HEK293T (cell line): ENCODE data around the gene LMTK2.

Experiments
- CTCF ChIA-PET: fragments of 350-600 bp; formaldehyde crosslinking; extraction: SDS; loops from one replicate; lab custom pipeline; 2021; ENCODE audit warnings: antibody characterized with exemption, inconsistent platforms; lab: Yijun Ruan, JAX
- POLR2A ChIA-PET: fragments of 350-600 bp; formaldehyde crosslinking; extraction: SDS; loops from one replicate; lab custom pipeline; 2020; ENCODE audit warnings: antibody characterized with exemption, inconsistent platforms; lab: Yijun Ruan, JAX
- DNase-seq: peaks from one replicate; pipeline ENCODE4 v3.0.0; 2012; ENCODE audit warnings: mixed read lengths; ENCODE audit errors: extremely low spot score
- ARNT ChIP-seq: fragments of 450-650 bp; IDR thresholded peaks from 2 replicates; pipeline ENCODE4 v1.6.1; 2017; ENCODE audit warnings: mild to moderate bottlenecking
- BHLHE40 ChIP-seq: fragments of 450-650 bp; IDR thresholded peaks from 2 replicates; pipeline ENCODE4 v1.6.1; 2016; ENCODE audit warnings: mild to moderate bottlenecking, moderate library complexity, borderline replicate concordance
- CTBP1 ChIP-seq: fragments of 450-650 bp; IDR thresholded peaks from 2 replicates; pipeline ENCODE4 v1.6.1; 2016; ENCODE audit warnings: borderline replicate concordance
- ELF4 ChIP-seq: fragments of 450-650 bp; IDR thresholded peaks from 2 replicates; pipeline ENCODE4 v1.6.1; 2017; ENCODE audit warnings: antibody characterized with exemption
- FOXA1 ChIP-seq: fragments of 450-650 bp; IDR thresholded peaks from 2 replicates; pipeline ENCODE4 v1.6.1; 2016; ENCODE audit warnings: mild to moderate bottlenecking
- FOXK2 ChIP-seq: fragments of 450-650 bp; IDR thresholded peaks from 2 replicates; pipeline ENCODE4 v1.6.1; 2016; ENCODE audit warnings: mild to moderate bottlenecking
- FOXM1 ChIP-seq: fragments of 450-650 bp; IDR thresholded peaks from 2 replicates; pipeline ENCODE4 v1.6.1; 2017; ENCODE audit warnings: mild to moderate bottlenecking, borderline replicate concordance
- HDGF ChIP-seq: fragments of 450-650 bp; IDR thresholded peaks from 2 replicates; pipeline ENCODE4 v1.6.1; 2017; ENCODE audit warnings: antibody characterized with exemption, borderline replicate concordance
- L3MBTL2 ChIP-seq: fragments of 450-650 bp; conservative IDR thresholded peaks from 2 replicates; pipeline ENCODE4 v1.6.1; 2016; ENCODE audit warnings: mild to moderate bottlenecking
- LEF1 ChIP-seq: fragments of 450-650 bp; IDR thresholded peaks from 2 replicates; pipeline ENCODE4 v1.6.1; 2017; ENCODE audit warnings: mild to moderate bottlenecking, borderline replicate concordance
- NFRKB ChIP-seq: fragments of 450-650 bp; IDR thresholded peaks from 2 replicates; pipeline ENCODE4 v1.6.1; 2016; ENCODE audit warnings: mild to moderate bottlenecking, moderate library complexity
- SP1 ChIP-seq: fragments of 450-650 bp; IDR thresholded peaks from 2 replicates; pipeline ENCODE4 v1.6.1; 2017
- SUZ12 ChIP-seq: fragments of 450-650 bp; IDR thresholded peaks from 2 replicates; pipeline ENCODE4 v1.6.1; 2016; ENCODE audit warnings: mild to moderate bottlenecking
- TARDBP ChIP-seq: fragments of 450-650 bp; IDR thresholded peaks from 2 replicates; pipeline ENCODE4 v1.6.1; 2016
- ZNF384 ChIP-seq: fragments of 450-650 bp; IDR thresholded peaks from 2 replicates; pipeline ENCODE4 v1.6.1; 2016
- TF ChIP-seq, protein P1 (sequence below): fragments of 450-650 bp; IDR thresholded peaks from 2 replicates; pipeline ENCODE4 v1.6.1; 2016

LMTK2 gene

DNA sequence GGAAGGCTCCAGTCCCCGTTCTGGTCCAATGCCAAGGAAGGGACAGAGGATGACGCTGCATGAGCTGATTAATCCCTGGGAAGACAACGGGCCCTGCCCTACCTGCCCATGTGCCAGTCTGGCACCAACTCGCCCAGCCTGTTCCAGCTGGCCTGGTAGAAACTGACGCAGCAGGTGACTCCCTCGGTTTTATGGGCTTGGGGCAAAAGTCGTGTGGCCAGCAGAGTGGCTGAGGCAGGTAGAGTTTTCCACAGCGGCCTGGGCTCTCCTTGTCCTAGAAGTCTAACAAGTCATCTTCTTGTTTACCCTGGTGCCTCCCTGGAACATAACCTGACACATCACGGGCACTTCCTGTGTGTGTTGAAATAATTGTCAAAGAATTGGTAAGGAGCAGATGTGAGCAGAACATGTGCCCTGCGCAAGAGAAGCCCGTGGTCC, 20.4 kb upstream of the LMTK2 start:
- no peak for DNase-seq
- ChIA-PET CTCF (interaction anchor here (0.6 kb wide), 1 partner anchor 80 kb away, joined by 5 read pairs; no protein-coding TSS in a partner anchor), POLR2A (no interaction called here)
- TF ChIP-seq ZNF384 (no peak), FOXM1 (no peak), ARNT (no peak), SP1 (no peak)

DNA sequence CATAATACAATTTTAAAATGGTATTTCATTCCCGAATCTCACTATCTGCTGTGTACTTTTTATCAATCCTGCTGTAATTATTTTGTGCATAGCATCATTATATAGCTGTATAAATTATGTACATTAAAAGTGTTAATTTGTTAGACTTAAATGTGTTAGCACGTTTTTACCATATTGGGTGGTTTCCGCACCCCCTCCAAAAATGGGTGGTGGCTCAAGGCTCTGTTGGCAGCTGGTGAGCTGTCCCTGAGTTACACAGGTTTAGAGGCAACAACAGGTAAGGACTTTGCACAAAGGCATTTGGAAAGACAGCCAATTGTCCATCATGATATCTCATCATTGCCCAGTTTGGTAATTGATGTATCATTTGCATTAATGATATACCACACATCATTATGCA, 18.6 kb upstream of the LMTK2 start:
- ChIA-PET CTCF (no interaction called here), POLR2A (no interaction called here)
- TF ChIP-seq SUZ12 (no peak), FOXK2 (no peak), ARNT (no peak), L3MBTL2 (no peak), HDGF (no peak), NFRKB (no peak)
- no peak for DNase-seq

DNA sequence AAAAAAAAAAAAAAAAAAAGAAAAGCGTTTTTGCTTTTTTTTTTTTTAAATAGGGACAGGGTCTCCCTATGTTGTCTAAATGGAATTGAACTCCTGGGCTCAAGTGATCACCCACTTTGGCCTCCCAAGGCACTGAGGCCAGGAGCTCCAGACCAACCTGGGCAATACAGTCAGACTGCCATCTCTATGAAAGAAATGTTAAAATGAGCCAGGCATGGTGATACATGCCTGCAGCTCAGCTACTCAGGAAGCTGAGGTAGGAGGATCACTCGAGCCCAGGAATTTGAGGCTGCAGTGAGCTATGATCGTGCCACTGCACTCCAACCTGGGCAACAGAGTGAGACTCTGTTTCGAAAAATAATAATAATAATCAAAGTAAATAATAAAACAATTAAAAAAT, 16.5 kb upstream of the LMTK2 start:
- TF ChIP-seq L3MBTL2 (no peak), ZNF384 (no peak), ELF4 (no peak), LEF1 (no peak), CTBP1 (no peak), FOXA1 (no peak), NFRKB (no peak)
- TF ChIP-seq, protein P1, sequence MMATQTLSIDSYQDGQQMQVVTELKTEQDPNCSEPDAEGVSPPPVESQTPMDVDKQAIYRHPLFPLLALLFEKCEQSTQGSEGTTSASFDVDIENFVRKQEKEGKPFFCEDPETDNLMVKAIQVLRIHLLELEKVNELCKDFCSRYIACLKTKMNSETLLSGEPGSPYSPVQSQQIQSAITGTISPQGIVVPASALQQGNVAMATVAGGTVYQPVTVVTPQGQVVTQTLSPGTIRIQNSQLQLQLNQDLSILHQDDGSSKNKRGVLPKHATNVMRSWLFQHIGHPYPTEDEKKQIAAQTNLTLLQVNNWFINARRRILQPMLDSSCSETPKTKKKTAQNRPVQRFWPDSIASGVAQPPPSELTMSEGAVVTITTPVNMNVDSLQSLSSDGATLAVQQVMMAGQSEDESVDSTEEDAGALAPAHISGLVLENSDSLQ, result no peak
- POLR2A ChIA-PET, result no interaction called here
- CTCF ChIA-PET, result interaction anchor here (0.8 kb wide), 1 partner anchor 16 kb away, joined by 3 read pairs; no protein-coding TSS in a partner anchor
- no peak for DNase-seq

DNA sequence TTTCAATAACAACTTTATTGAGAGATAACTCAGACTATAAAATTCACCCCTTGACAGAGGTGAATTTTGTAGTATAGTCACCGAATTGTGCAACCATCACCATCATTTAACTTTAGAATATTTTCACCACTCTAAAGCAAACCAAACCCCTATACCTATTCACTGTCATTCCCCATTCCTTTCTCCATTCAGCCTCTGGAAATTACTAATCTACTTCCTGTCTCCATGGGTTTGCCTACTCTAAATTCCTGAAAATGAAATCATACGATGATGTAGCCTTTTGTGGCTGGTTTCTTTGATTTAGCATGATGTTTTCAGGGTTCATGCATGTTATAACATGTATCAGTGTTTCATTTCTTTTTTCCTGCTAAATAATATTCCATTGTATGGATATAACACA, 15.6 kb upstream of the LMTK2 start:
- ChIA-PET CTCF (no interaction called here), POLR2A (no interaction called here)
- DNase-seq, result no peak
- TF ChIP-seq, protein P1, result no peak
- TF ChIP-seq SUZ12, result no peak
- TF ChIP-seq ZNF384, result no peak
- no peak for TF ChIP-seq FOXK2
- no peak for TF ChIP-seq CTBP1
- TF ChIP-seq LEF1, result no peak
- no peak for TF ChIP-seq L3MBTL2
- no peak for TF ChIP-seq FOXA1

DNA sequence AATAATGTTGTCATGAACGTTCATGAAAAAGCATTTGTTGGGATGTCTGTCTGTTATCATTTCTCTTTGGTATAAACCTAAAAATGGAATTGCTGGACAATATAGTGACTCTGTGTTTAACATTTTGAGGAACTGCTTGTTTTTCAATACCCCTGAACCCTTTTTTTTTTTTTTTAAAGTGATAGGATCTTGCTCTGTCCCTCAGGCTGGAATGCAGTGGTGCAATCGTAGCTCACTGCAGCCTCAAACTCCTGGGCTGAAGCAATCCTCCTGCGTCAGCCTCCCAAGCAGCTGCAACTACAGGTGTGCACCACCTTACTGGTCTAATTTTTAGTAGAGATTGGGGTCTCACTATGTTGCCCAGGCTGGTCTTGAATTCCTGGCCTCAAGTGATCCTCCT, 15.1 kb upstream of the LMTK2 start:
- ChIA-PET POLR2A (no interaction called here), CTCF (no interaction called here)
- TF ChIP-seq ELF4 (no peak), SUZ12 (no peak), TARDBP (no peak), ZNF384 (no peak), BHLHE40 (no peak), HDGF (no peak), NFRKB (no peak), FOXA1 (no peak), LEF1 (no peak), FOXK2 (no peak), ARNT (no peak), CTBP1 (no peak), FOXM1 (no peak), SP1 (no peak), L3MBTL2 (no peak)
- TF ChIP-seq, protein P1, result no peak
- no peak for DNase-seq

DNA sequence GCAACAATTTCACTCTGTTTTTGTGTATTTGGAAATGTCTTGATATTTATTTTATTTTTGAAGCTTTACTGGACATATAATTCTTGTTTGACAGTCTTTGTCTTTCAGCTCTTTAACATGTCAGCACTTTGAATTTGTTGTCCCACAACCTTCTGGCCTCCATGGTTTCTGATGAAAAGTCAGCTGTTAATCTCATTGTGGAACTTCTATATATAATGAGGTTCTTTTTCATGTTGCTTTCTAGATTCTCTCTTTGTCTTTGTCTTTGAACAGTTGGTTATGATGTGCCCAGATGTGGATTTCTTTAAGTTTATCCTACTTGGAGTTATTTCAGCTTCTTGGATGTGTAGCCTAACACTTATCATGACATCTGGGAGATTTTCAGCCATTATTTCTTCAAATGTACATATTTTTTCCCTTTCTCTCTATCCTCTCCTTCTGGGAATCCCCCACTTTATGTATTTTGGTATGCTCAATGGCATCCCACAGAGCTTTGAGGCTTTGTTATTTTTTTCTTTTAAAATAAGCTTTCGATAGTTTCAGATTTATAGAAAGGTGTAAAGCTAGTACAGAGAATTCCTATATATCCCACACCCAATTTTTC, 9.5 kb upstream of the LMTK2 start:
- no peak for DNase-seq
- TF ChIP-seq SP1 (no peak), CTBP1 (no peak), FOXK2 (no peak), SUZ12 (no peak), LEF1 (no peak), L3MBTL2 (no peak), FOXA1 (no peak)
- POLR2A ChIA-PET, result no interaction called here
- CTCF ChIA-PET, result no interaction called here

DNA sequence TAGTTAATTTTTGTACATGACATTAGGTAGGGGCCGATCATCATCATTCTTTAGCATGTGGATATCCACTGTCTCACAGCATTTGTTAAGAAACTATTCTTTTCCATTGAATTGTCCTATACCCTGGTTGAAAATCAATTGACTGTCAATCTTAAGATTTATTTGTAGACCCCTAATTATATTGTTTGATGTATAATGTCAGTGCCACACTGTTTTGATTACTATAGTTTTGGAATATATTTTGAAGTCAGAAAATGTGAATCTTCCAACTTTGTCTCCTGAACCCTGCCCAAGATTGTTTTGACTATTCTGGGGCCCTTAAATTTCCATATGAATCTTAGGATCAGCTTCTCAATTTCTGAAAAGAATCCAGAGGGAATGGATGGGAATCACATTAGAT, 6.6 kb upstream of the LMTK2 start:
- ChIA-PET POLR2A (no interaction called here), CTCF (no interaction called here)
- TF ChIP-seq SUZ12 (no peak), HDGF (no peak), TARDBP (no peak), ARNT (no peak), FOXK2 (no peak), ELF4 (no peak), NFRKB (no peak), FOXA1 (no peak), FOXM1 (no peak), L3MBTL2 (no peak), LEF1 (no peak), ZNF384 (no peak)
- TF ChIP-seq, protein P1, result no peak
- DNase-seq, result no peak
